OCI-LY7 (cell line): ENCODE data around the gene PTGIR. TPM values are rescaled to one million over a fixed set of nuclear protein-coding genes. Genes with fewer than 3 reads are reported as not detected.

ENCODE experiments used
- BruUV-seq: library from RNA; stranded (reverse); fragments of 400-500 nt; replicated peaks from 2 replicates; lab custom pipeline; 2021; lab: Mats Ljungman, UMichigan
- CTCF ChIA-PET: fragments of 300-600 bp; sonication (Branson Sonifier 250); formaldehyde crosslinking; loops from one replicate; lab custom pipeline; 2022; ENCODE audit warnings: antibody characterized with exemption; ENCODE audit not compliant: unreplicated experiment; lab: Charles Lee
- POLR2A ChIA-PET: fragments of 300-600 bp; sonication (Branson Sonifier 250); formaldehyde crosslinking; loops from one replicate; lab custom pipeline; 2022; ENCODE audit warnings: antibody characterized with exemption; lab: Charles Lee
- DNase-seq: peaks from one replicate; pipeline ENCODE4 v3.0.0-alpha.2; 2015; ENCODE audit warnings: low spot score
- H2AFZ ChIP-seq: fragments of 200-600 bp; sonication (generic), shearing (Covaris generic); 2 replicates; pipeline ENCODE4 v1.6.1; 2014; ENCODE audit warnings: mild to moderate bottlenecking, antibody characterized with exemption, low read length, moderate library complexity
- H3K27ac ChIP-seq: fragments of 200-600 bp; sonication (generic); 2 replicates; pipeline ENCODE4 v1.5.1; 2014; ENCODE audit warnings: mixed run types, low read depth, mild to moderate bottlenecking, moderate library complexity, low read length, inconsistent platforms; ENCODE audit not compliant: poor library complexity, severe bottlenecking
- H3K36me3 ChIP-seq: fragments of 200-600 bp; sonication (generic); 2 replicates; pipeline ENCODE4 v1.6.1; 2014; ENCODE audit warnings: mild to moderate bottlenecking, antibody characterized with exemption, low read length, moderate library complexity, mixed read lengths; ENCODE audit not compliant: insufficient read depth
- H3K4me1 ChIP-seq: fragments of 200-600 bp; sonication (generic); 2 replicates; pipeline ENCODE4 v1.5.1; 2014; ENCODE audit warnings: mild to moderate bottlenecking, low read length; ENCODE audit not compliant: insufficient read depth, poor library complexity, severe bottlenecking
- H3K4me2 ChIP-seq: fragments of 200-600 bp; sonication (generic); 2 replicates; pipeline ENCODE4 v1.6.1; 2014; ENCODE audit warnings: mild to moderate bottlenecking, low read length
- H3K4me3 ChIP-seq: fragments of 200-600 bp; sonication (generic); 2 replicates; pipeline ENCODE4 v1.5.1; 2014; ENCODE audit warnings: mild to moderate bottlenecking, low read depth, low read length; ENCODE audit not compliant: poor library complexity, severe bottlenecking
- H3K79me2 ChIP-seq: fragments of 200-600 bp; sonication (generic); 2 replicates; pipeline ENCODE4 v1.6.1; 2016; ENCODE audit warnings: low read depth, mild to moderate bottlenecking, low read length, moderate library complexity, mixed read lengths; ENCODE audit not compliant: insufficient read depth
- H3K9me2 ChIP-seq: fragments of 200-600 bp; sonication (generic); 2 replicates; pipeline ENCODE4 v1.6.1; 2016; ENCODE audit warnings: mild to moderate bottlenecking, low read length, mixed read lengths; ENCODE audit not compliant: insufficient read depth
- H3K9me3 ChIP-seq: fragments of 200-600 bp; sonication (generic); 2 replicates; pipeline ENCODE4 v1.6.1; 2014; ENCODE audit warnings: mild to moderate bottlenecking, mixed run types, low read length, mixed read lengths
- H4K20me1 ChIP-seq: fragments of 200-600 bp; sonication (generic); 2 replicates; pipeline ENCODE4 v1.6.1; 2014; ENCODE audit warnings: mild to moderate bottlenecking, antibody characterized with exemption, low read length, moderate library complexity, mixed read lengths; ENCODE audit not compliant: insufficient read depth
- CTCF ChIP-seq: fragments of 200-600 bp; sonication (generic); conservative IDR thresholded peaks from 2 replicates; pipeline ENCODE4 v1.5.1; 2014; ENCODE audit warnings: mild to moderate bottlenecking, antibody characterized with exemption, low read length, moderate library complexity, mixed read lengths
- EZH2phosphoT487 ChIP-seq: fragments of 200-600 bp; sonication (generic); IDR thresholded peaks from 2 replicates; pipeline ENCODE4 v1.6.1; 2018; ENCODE audit warnings: low read depth, borderline replicate concordance, mild to moderate bottlenecking, mixed run types, antibody characterized with exemption, low read length, moderate library complexity, mixed read lengths
- intact Hi-C: fragments of 100-400 bp; cut with micrococcal nuclease; formaldehyde crosslinking; loops from one replicate; pipeline ENCODE4 v1.10.0; 2022; ENCODE audit not compliant: unreplicated experiment
- total RNA-seq, 2 experiments: library from RNA; depleted of rRNA in 1 of 2; stranded (reverse); fragments of >200 nt in 1 of 2; shearing (Covaris generic) in 1 of 2; gene quantifications; 2 replicates each; pipeline ENCODE4 v1.2.3, GENCODE V29; 2014 to 2022

The PTGIR gene
- total RNA-seq, 2 experiments from 2014 or later, result 0.25 TPM; not detected in 1

DNA sequence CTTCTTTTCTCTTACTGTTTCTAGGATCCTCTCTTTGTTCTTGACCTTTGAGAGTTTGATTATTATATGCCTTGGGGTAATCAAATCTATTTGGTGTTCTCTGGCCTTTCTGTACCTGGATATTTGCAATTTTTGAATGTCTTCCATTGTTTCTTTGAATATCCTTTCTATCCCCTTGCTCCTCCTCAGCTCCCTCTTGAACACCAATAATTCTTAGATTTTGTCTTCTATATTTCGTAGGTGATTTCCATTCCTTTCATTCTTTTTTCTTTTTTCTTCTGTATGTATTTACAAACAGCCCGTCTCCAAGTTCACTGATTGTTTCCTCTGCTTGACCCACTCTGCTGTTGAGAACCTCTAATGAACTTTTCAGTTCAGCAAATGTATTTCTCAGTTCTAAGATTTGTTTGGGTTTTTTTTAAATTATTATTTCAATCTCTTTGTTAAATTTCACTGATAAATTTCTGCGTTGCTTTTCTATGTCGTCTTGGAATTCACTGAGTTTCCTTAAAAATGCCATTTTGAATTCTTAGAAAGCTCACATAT, 26.4 kb downstream of the PTGIR start:
- ChIA-PET POLR2A (no interaction called here), CTCF (interaction anchor here (1.0 kb wide), 1 partner anchor 14 kb away, joined by 3 read pairs; no protein-coding TSS in a partner anchor)
- BruUV-seq, result no TSS peak
- peaks cover 5% of the 10 kb centered on the region; the same call in 1 of the 2 replicates for H4K20me1 ChIP-seq
- H3K27ac ChIP-seq, result no peak overlapping the region
- H3K9me2 ChIP-seq, result no peaks in the 10 kb centered on the region
- peaks cover 24% of the 10 kb centered on the region for H3K9me3 ChIP-seq
- H3K36me3 ChIP-seq, result peaks cover 3% of the 10 kb centered on the region
- no peak overlapping the region for H2AFZ ChIP-seq
- DNase-seq, result no peak
- no peak overlapping the region for H3K4me3 ChIP-seq
- peaks cover 21% of the 10 kb centered on the region for H3K79me2 ChIP-seq
- TF ChIP-seq CTCF, result no peak
- no peak for TF ChIP-seq EZH2phosphoT487
- no peak overlapping the region for H3K4me2 ChIP-seq
- intact Hi-C loops, result no loop called here
- H3K4me1 ChIP-seq, result peaks cover 18% of the 10 kb centered on the region

- Histone ChIP-seq H3K4me2 (no peak overlapping the region), H3K4me3 (no peak overlapping the region), H3K27ac (no peak overlapping the region), H3K9me3 (peaks cover 24% of the 10 kb centered on the region), H3K4me1 (peaks cover 6% of the 10 kb centered on the region), H4K20me1 (no peaks in the 10 kb centered on the region), H3K79me2 (no peaks in the 10 kb centered on the region), H3K9me2 (no peaks in the 10 kb centered on the region), H3K36me3 (no peaks in the 10 kb centered on the region; the same call in 1 of the 2 replicates), H2AFZ (no peak overlapping the region)
- CTCF ChIA-PET, result no interaction called here
- POLR2A ChIA-PET, result no interaction called here
- DNase-seq, result no peak
- intact Hi-C loops, result no loop called here
- BruUV-seq, result no TSS peak
- TF ChIP-seq EZH2phosphoT487 (no peak), CTCF (no peak)
These were observed 28.9 kb downstream of the PTGIR start for GRCh38 chr19:46596008-46596407.

- Histone ChIP-seq H3K4me1 (no peaks in the 10 kb centered on the region), H3K36me3 (no peaks in the 10 kb centered on the region), H3K4me3 (no peak overlapping the region), H2AFZ (no peak overlapping the region), H3K4me2 (no peak overlapping the region), H3K9me2 (no peaks in the 10 kb centered on the region), H4K20me1 (no peaks in the 10 kb centered on the region), H3K79me2 (no peaks in the 10 kb centered on the region), H3K9me3 (no peaks in the 10 kb centered on the region), H3K27ac (no peak overlapping the region)
- CTCF ChIA-PET, result no interaction called here
- POLR2A ChIA-PET, result no interaction called here
- no peak for TF ChIP-seq CTCF
- no peak for TF ChIP-seq EZH2phosphoT487
- no peak for DNase-seq
- intact Hi-C loops, result no loop called here
- no TSS peak for BruUV-seq
These were observed 33.0 kb downstream of the PTGIR start for GRCh38 chr19:46591870-46592269.
